MM.1S (cell line): ENCODE results near the gene EN2.

Experiments
- DNase-seq: peaks from one replicate; pipeline ENCODE4 v3.0.0-alpha.2; 2015
- H2AFZ ChIP-seq: fragments of 300-600 bp; sonication (generic); 2 replicates; pipeline ENCODE4 v1.6.0; 2016; ENCODE audit warnings: antibody characterized with exemption, low read length
- H3F3A ChIP-seq: fragments of 300-600 bp; sonication (generic); 2 replicates; pipeline ENCODE4 v1.6.1; 2016; ENCODE audit warnings: mild to moderate bottlenecking, antibody characterized with exemption, low read length, moderate library complexity, mixed read lengths; ENCODE audit not compliant: insufficient read depth
- H3K27ac ChIP-seq: fragments of 300-600 bp; sonication (generic); 2 replicates; pipeline ENCODE4 v1.5.1; 2016; ENCODE audit warnings: mild to moderate bottlenecking, low read length
- H3K27me3 ChIP-seq: fragments of 300-600 bp; sonication (generic); replicated peaks from 2 replicates; pipeline ENCODE4 v1.6.0; 2016; ENCODE audit warnings: low read length; ENCODE audit not compliant: insufficient read depth
- H3K36me3 ChIP-seq: fragments of 300-600 bp; sonication (generic); replicated peaks from 2 replicates; pipeline ENCODE4 v1.6.1; 2016; ENCODE audit warnings: mild to moderate bottlenecking, low read length, mixed read lengths; ENCODE audit not compliant: insufficient read depth
- H3K4me1 ChIP-seq: fragments of 300-600 bp; sonication (generic); 2 replicates; pipeline ENCODE4 v1.6.1; 2016; ENCODE audit warnings: low read length, mixed read lengths
- H3K4me2 ChIP-seq: fragments of 300-600 bp; sonication (generic); 2 replicates; pipeline ENCODE4 v1.6.0; 2016; ENCODE audit warnings: low read depth, low read length
- H3K4me3 ChIP-seq: fragments of 300-600 bp; sonication (generic); 2 replicates; pipeline ENCODE4 v1.5.1; 2016; ENCODE audit warnings: low read length, mixed read lengths
- H3K79me2 ChIP-seq: fragments of 300-600 bp; sonication (generic); 2 replicates; pipeline ENCODE4 v1.6.1; 2016; ENCODE audit warnings: mixed run types, low read length, mixed read lengths
- H3K9ac ChIP-seq: fragments of 300-600 bp; sonication (generic); 2 replicates; pipeline ENCODE4 v1.6.1; 2016; ENCODE audit warnings: low read length, mixed read lengths
- H3K9me2 ChIP-seq: fragments of 300-600 bp; sonication (generic); replicated peaks from 2 replicates; pipeline ENCODE4 v1.6.1; 2016; ENCODE audit warnings: mild to moderate bottlenecking, low read length, mixed read lengths; ENCODE audit not compliant: insufficient read depth
- H3K9me3 ChIP-seq: fragments of 300-600 bp; sonication (generic); replicated peaks from 2 replicates; pipeline ENCODE4 v1.6.1; 2016; ENCODE audit warnings: mild to moderate bottlenecking, low read length, mixed read lengths; ENCODE audit not compliant: insufficient read depth
- H4K20me1 ChIP-seq: fragments of 300-600 bp; sonication (generic); 2 replicates; pipeline ENCODE4 v1.6.1; 2016; ENCODE audit warnings: mild to moderate bottlenecking, low read length, moderate library complexity, mixed read lengths; ENCODE audit not compliant: insufficient read depth
- CTCF ChIP-seq: fragments of 300-600 bp; sonication (generic); IDR thresholded peaks from 2 replicates; pipeline ENCODE4 v1.5.1; 2016; ENCODE audit warnings: antibody characterized with exemption, low read length, mixed read lengths
- EZH2 ChIP-seq: fragments of 300-600 bp; sonication (generic); optimal IDR thresholded peaks from 2 replicates; pipeline ENCODE3; 2017; ENCODE audit warnings: low read depth, mild to moderate bottlenecking, antibody characterized with exemption, low read length, mixed read lengths
- EZH2phosphoT487 ChIP-seq: fragments of 300-600 bp; sonication (generic); IDR thresholded peaks from 2 replicates; pipeline ENCODE4 v1.6.1; 2018; ENCODE audit warnings: antibody characterized with exemption, low read length

Gene EN2

GRCh38 chr7:155489158-155489840 lies 31.4 kb downstream of the EN2 start:
- no peaks in the 10 kb centered on the region for H3K9me2 ChIP-seq
- H3K9me3 ChIP-seq = no peaks in the 10 kb centered on the region
- no peaks in the 10 kb centered on the region for H3F3A ChIP-seq
- no peak overlapping the region for H3K4me3 ChIP-seq
- H3K27ac ChIP-seq = peak overlapping the region; percentile 39; the same call in 1 of the 2 replicates
- peaks cover 16% of the 10 kb centered on the region for H3K4me1 ChIP-seq
- H3K79me2 ChIP-seq = no peaks in the 10 kb centered on the region
- no peaks in the 10 kb centered on the region for H4K20me1 ChIP-seq
- DNase-seq = peak; percentile 85
- H3K9ac ChIP-seq = no peak overlapping the region
- TF ChIP-seq CTCF = no peak
- no peak for TF ChIP-seq EZH2
- no peak for TF ChIP-seq EZH2phosphoT487
- H3K27me3 ChIP-seq = peaks cover 40% of the 10 kb centered on the region
- peak overlapping the region; percentile 38; the same call in 1 of the 2 replicates for H3K4me2 ChIP-seq
- peak overlapping the region; percentile 28 for H2AFZ ChIP-seq
- no peaks in the 10 kb centered on the region for H3K36me3 ChIP-seq

GRCh38 chr7:155489862-155490696 lies 32.1 kb downstream of the EN2 start:
- no peaks in the 10 kb centered on the region for H4K20me1 ChIP-seq
- H3K9me3 ChIP-seq = no peaks in the 10 kb centered on the region
- H3K79me2 ChIP-seq = no peaks in the 10 kb centered on the region
- H3F3A ChIP-seq = no peaks in the 10 kb centered on the region
- no peaks in the 10 kb centered on the region for H3K36me3 ChIP-seq
- H2AFZ ChIP-seq = peak overlapping the region; percentile 28
- H3K9ac ChIP-seq = no peak overlapping the region
- DNase-seq = no peak
- H3K9me2 ChIP-seq = no peaks in the 10 kb centered on the region
- no peak for TF ChIP-seq EZH2
- no peak for TF ChIP-seq CTCF
- TF ChIP-seq EZH2phosphoT487 = no peak
- no peak overlapping the region for H3K27ac ChIP-seq
- H3K4me3 ChIP-seq = peak overlapping the region; percentile 15; the same call in 1 of the 2 replicates
- H3K4me2 ChIP-seq = peak overlapping the region; percentile 42; the same call in 1 of the 2 replicates
- H3K4me1 ChIP-seq = peaks cover 16% of the 10 kb centered on the region
- H3K27me3 ChIP-seq = peaks cover 48% of the 10 kb centered on the region

DNA sequence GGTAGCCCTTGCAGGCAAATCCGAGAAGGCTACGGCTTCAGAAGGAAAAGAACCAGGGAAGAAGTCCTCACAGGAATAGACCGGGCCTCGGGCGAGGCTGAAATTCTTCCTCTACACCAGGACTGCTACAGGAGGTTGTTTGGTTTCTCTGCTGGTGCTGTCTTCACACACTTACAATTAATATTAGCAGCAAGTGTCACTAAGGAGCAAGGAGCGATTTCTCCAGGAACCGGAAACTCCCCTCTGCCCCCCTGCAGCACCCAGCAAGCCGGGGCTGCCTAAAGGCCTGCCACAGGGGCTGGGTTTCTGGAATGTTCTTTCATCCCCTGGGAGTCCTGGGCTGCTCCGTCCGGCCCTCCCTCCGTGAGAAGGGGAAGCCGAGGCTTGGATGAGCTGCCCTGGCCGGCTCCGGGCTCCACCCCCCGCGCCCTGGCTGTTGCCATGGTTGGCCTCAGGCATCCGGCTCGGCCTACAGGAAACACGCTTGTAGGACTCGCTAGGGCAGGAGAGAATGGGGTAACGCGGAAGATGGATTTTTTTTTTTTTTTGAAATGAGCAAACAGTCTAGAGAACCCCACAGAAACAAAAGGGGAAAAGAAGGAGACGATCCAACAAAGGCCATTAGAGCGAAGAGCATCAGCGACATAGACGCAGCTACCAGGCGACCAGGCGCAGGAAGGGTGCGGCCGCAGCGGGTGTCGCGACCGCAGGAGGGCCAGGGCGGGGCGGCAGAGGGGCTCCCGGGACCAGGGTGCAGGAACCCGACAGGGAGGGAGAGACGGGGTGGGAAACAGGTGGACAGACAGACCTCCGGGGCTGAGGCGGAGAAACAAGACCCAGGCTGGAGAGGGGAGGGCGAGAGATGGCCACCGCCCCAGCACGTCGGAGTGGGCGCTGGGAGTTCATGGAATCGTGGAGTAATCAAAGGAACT lies 33.0 kb downstream of the EN2 start:
- H3K27ac ChIP-seq = no peak overlapping the region
- no peak overlapping the region for H3K9ac ChIP-seq
- H3K4me3 ChIP-seq = peak overlapping the region; percentile 15; the same call in 1 of the 2 replicates
- H3K4me2 ChIP-seq = peak overlapping the region; percentile 42; the same call in 1 of the 2 replicates
- DNase-seq = no peak
- peaks cover 16% of the 10 kb centered on the region for H3K4me1 ChIP-seq
- no peaks in the 10 kb centered on the region for H3K9me2 ChIP-seq
- no peaks in the 10 kb centered on the region for H3K79me2 ChIP-seq
- H3K9me3 ChIP-seq = no peaks in the 10 kb centered on the region
- H3K27me3 ChIP-seq = peaks cover 48% of the 10 kb centered on the region
- no peaks in the 10 kb centered on the region for H3F3A ChIP-seq
- H3K36me3 ChIP-seq = no peaks in the 10 kb centered on the region
- H2AFZ ChIP-seq = peak overlapping the region; percentile 28
- no peak for TF ChIP-seq CTCF
- no peak for TF ChIP-seq EZH2phosphoT487
- no peak for TF ChIP-seq EZH2
- H4K20me1 ChIP-seq = no peaks in the 10 kb centered on the region
